ENCODE data around the gene NEDD9.

NEDD9 gene

DNA sequence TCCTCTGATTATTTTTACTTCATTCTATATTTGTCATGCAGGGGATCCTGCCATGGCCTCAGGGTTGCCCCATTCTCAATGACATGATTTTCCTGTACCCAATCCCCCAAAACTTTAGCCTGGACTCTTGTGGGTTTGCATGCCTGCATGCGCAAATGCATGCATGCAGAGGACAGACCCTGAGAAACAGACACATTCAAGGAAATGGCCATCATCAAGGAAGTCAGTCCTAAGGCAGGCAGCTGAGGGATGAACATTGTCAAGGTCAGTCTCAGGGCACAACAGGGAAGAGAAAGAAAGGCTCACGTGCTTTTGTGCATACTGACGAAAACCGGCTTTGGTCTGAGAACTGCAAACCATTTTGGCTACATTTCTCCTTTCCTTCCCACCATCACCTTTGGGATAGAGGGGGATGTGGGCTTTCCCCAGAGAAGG lies 13.1 kb downstream of the NEDD9 start:
- no peak for DNase-seq (ENCODE audit: extremely low read depth in 1 of 2, low read depth in 1 of 2)

DNA sequence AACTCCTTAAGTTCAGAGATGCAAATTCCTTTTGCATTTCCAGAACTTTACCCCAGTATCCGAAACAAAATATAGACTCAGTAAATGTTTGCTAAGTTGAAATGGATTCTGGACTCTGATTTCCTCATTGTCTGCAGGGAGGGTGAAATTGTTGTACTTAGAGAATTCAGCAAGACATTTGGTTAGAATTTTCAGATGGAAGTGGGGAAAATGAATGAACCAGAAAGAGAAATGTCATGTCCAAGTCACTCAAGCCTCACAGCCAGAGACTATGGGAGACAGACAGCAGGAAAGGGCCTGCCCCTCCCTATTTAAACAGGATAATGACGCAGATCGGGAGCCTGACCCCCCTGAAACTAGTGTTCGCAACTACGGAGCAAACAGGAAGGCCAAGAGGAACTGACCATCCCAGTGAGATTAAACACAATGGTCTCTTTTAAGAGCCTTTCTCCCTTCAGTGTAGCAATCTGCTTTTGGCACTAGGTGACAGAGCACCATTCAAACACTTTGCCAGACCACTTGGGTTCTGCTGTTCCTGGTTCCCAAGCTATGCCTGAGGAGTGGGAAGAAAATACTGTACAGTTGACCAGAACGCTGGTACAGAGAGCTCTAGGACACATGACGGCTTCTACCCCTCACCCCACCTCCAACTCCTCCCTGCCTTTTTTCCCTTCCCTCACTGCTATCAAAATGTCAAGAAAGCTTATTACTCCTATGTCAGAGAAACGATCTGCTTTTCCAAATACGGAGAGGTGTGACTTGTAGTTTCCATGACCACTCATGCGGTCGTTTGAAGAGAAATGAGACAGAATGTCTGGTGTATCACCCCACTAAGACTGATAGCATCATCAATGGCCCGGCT lies 13.7 kb downstream of the NEDD9 start:
- DNase-seq (ENCODE audit: extremely low read depth in 1 of 2, low read depth in 1 of 2), result no peak

DNA sequence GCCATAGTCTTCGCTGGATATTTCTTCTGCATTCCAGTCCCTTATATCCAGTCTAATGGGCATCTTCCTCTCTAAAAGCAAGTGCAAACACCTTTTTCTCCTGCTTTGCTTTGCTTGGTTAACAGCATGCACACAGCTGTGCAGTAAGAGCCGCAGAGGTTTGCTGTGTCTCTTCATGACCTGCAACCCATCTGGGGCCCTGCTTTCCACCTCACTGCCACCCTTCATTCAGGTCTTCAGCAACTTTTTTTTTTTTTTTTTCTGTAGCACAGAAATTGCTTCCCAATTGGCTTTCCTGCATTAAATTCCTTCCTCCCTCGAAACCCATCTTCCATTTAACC lies 14.4 kb downstream of the NEDD9 start:
- DNase-seq (ENCODE audit: extremely low read depth in 1 of 2, low read depth in 1 of 2), result no peak

DNA sequence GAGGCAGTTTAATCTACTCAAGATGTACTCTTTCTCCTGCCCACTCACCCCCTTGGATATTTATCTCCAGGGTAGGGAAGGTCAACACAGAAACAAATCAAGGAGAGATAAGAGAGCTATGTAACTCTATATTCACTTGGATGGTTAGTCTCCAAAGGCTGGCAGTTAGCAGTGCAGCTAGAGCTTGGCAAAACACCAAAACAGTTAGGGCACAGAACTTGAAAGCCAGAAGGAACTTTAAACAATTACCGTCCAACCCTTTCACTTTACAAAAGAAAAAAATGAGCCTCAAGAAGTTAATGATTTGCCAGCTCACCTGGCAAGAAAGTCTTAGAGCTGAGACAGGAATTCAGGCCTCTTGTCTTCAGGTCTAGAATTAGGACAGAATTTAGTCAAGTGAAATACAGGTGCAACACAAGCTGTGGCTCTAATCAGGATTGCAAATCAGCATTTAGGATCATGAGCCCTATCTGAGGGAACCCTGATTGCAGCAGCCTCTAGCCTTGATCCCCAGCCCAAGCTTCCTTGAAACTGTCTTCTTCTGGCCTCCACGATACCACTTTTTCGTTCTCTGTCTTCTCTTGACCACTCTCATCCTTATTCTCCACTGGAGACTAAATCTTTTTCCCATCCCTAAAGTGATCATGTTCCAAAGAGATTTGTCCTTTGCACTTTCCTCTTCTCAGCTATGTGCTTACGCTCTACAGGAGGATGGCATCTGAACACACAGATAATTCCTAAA lies 14.9 kb downstream of the NEDD9 start:
- no peak for DNase-seq (ENCODE audit: extremely low read depth in 1 of 2, low read depth in 1 of 2)

DNA sequence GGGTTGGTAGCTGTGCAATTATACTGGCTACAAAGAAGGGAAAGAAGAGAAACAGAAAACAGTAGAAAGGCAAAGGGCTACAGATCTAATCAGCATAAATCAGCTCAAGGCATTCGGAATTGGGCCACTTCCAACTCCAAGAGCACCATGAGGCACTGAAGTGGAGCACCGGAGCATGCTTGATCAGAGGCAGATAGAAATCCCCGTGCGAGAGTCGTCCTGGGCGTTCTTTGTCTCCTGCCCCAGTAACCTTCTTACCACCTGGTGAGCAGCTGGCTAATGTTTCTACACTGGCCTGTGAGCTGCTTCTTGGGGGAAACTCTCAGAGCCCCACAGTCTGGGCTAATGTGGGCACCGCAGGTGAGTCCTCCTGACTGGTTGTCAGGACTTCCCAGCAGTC lies 16.7 kb downstream of the NEDD9 start:
- no peak for DNase-seq (ENCODE audit: extremely low read depth in 1 of 2, low read depth in 1 of 2)

DNA sequence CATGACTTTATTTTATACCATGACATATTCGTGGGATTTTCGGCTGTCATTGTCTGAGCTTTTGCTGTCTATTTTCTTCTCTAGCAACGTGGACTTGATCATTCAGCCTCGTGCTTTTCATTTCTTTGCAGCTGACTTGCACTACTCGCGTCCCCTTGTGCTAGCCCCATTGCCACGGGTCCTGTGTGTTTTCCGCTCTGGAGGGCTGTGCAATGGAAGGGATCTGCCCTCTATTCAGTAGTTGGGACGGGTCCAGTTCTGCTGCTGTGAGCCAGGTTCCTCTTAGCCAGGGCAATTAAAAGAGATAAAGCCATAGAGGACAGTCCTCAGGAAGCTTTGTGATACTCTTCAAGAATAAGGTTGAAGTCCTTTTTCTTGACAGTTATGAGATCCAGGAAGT lies 17.6 kb downstream of the NEDD9 start:
- no peak for DNase-seq (ENCODE audit: extremely low read depth in 1 of 2, low read depth in 1 of 2)

DNA sequence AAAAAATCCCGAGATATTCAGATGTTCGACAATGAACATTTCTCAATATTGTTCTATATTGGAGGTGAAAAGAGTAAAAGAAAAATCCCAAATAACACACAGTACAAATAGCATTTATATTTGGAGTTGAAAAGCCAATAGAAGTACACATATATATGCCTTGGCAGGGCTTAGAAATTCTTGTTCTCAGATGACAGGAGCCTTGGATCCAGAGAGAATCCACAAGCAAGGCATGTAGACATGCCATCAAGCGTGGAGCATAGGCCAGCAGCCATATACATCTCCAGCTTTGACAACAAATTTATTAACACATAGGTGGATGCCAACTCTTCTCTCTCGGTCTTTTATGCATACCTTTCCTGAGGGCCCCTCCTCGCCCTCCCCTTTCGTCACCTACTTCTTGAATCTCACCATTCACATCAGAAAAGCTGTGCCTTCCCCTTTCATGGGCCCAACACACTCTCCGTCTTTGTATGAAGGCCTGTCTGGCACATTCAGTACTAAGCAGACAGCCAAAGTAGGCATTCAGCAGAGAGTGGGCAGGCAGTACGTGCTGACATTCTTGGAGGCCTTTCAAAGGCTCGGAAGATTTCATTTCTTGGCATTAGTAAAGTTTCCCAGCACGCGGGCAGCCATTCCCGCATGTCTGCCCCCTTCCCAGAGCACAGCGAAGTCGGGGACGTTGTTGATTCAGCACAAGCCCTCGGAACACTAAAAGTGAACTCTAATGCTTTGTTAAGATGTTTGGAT lies 18.2 kb downstream of the NEDD9 start:
- no peak for DNase-seq (ENCODE audit: extremely low read depth in 1 of 2, low read depth in 1 of 2)

DNA sequence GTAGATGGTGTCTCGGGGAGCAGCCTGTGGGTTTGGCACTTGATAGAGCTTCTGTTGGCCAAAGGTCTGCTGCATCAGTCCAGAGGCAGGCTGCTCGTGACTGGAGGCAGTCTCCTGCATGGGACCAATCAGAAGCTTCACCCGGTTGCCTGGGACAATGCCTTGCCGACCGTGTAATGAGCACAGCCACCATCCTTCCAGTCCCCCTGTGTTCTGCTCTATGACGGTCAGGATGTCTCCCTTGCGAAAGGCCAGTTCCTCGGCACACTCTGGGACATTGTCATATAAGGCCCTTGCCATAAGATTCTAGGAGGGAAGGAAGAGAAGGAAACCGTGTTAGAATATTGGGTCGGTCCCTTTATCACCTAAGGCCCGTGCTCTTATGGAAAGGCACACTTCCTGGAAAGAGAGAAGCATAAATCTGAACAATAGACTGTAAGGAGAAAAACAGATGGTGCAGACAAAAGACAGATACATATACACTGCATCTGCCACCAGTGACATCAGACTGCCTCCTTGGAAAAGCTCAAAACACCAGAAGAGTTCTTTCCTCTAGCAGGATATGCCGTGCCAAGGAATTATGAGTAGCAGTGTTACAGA lies 18.9 kb downstream of the NEDD9 start:
- no peak for DNase-seq (ENCODE audit: extremely low read depth in 1 of 2, low read depth in 1 of 2)

DNA sequence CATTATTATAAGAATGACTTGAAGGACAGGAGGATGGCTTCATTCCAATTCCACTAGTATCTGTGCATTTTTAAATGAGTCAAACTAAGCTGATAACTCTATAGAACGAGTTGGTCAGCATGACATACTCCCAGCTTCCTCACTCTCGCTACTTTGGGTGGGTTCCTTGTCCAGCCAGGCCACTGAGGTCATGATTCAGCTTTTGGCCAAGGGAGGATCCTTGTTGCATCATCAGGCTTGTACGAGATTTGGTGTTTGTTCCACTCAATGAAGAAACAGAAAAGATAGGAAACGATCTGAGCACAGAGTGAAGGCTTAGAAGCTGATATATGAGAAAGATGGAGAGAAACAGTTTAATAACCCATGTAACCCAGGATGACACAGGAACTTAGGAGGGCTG lies 19.8 kb downstream of the NEDD9 start:
- DNase-seq (ENCODE audit: extremely low read depth in 1 of 2, low read depth in 1 of 2), result no peak

DNA sequence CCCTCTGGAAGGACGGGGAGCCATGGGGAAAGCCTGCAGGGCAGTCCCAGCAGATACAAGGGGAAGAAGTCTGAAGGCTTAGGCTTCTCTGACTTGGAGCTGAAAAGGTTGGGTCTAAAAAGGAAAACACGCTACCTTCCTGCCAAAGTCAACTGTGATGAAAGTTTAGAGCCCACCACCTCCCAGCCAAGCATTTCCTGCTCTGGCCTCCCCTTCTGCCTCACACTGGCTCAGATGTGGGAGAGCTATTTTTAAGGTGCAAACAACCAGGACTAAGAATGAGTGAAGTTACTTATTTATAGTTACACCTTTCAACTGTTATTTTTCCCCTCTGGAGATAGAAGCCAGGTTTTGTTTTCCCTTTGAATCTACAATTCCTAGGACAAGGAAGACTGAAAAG lies 21.2 kb downstream of the NEDD9 start:
- DNase-seq (ENCODE audit: extremely low read depth in 1 of 2, low read depth in 1 of 2), result no peak

DNA sequence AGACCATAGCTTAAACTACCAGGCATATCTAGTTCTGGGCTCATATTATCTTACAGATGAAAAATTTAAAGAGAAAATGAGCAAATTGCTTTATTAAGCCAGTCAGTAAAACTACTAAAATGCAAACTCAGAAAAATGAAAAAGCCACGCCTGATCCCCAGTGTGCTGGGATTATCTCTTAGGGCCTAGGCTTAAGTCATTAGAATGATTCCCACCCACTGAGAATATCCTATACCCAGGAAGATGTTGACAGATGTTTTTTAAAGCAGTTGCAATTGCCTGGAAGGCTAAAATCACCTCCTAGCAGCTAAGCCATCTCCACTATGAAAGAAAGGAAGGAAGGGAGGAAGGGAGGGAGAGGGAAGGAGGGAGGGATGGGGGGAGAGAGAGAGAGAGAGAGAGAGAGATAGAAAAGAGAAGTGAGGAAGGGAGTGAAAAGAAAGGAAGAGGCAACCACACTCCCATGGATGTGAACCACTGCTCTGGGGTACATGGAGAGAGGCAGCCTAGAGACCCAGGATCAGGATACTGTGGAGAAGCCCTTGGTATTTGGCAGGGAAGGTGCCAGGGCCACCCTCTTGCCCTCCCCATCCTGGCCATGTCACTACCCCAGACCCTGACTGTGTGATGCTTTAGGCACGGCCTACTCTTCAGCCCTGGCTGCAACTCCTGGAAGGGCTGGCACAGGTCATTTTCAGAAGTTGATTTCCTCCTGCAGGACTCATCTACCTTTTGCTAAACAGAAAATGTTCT lies 21.9 kb downstream of the NEDD9 start:
- no peak for DNase-seq (ENCODE audit: extremely low read depth in 1 of 2, low read depth in 1 of 2)

DNA sequence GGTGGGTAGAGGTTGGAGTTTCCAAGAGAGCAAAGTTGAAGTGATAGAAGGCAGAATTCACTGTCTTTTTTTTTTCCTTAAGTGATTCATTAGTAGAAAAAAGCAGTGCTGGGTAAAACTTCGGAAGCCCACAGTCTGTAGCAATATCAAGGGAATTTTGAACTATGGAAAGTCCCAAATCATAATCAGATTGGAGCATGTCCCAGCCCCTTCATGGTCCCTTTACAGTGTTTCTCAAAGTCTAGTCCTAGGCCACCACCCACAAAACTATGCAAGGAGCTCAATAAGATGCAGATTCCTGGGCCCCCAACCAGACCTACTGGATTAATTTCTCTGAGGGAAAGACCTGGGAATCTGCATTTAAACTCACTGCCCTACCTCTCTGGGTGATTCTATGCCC lies 22.6 kb downstream of the NEDD9 start:
- DNase-seq (ENCODE audit: extremely low read depth in 1 of 2, low read depth in 1 of 2), result no peak

DNA sequence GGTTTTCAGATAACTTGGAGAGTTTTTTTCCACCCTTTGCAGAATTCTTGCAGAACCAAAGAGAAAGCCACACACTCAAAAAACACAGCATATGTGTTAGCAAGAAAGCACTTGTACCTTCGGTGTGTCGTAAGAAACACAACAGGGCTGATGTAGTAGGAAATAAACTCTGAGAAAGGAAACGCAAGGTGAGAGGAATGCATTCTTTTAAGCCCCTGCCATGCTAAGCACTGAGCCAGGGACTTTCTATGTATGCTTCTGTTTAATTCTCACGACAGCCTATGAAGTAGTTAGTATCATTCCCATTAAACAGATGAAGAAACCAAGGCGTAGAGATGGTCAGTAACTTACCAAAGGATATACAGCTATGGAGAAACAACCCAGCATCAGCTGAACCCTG lies 23.1 kb downstream of the NEDD9 start:
- no peak for DNase-seq (ENCODE audit: extremely low read depth in 1 of 2, low read depth in 1 of 2)

DNA sequence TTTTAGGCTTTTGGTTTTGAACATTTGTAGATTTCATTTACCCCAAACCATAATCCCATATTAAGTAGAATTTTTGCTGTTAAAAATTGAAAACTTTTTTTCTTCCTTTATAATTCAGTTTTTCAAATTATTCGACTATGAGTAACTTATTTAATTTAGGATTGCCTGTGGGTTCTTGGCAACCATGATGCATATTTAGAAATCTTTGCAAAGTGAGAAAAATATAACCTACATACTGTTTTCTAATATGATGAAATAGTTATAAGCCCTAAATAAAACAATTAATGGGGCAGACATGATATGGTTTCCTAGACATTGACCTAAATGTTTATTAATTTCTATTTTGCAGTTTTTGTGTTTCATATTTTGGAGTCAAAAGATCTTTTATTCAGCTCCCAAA lies 23.6 kb downstream of the NEDD9 start:
- DNase-seq (ENCODE audit: extremely low read depth in 1 of 2, low read depth in 1 of 2), result no peak

DNA sequence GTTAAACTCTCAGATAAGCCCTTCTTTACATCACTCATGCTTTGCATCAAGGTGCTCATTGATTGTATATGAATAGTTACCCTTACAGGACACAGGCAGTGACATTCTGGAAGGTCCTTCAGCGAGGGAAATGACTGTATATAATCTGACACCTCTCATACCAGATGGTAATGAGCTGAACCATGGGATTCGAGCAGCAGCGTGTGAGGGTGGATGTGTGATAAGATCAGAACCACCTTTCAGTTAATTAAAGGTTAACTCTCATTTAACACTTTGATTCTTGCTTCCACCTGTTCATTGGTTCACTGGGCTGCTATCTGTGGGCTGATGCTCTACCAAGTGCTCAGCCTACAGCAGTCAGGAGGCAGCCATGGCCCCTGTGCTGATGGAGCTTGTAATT lies 24.2 kb downstream of the NEDD9 start:
- no peak for DNase-seq (ENCODE audit: extremely low read depth in 1 of 2, low read depth in 1 of 2)

DNA sequence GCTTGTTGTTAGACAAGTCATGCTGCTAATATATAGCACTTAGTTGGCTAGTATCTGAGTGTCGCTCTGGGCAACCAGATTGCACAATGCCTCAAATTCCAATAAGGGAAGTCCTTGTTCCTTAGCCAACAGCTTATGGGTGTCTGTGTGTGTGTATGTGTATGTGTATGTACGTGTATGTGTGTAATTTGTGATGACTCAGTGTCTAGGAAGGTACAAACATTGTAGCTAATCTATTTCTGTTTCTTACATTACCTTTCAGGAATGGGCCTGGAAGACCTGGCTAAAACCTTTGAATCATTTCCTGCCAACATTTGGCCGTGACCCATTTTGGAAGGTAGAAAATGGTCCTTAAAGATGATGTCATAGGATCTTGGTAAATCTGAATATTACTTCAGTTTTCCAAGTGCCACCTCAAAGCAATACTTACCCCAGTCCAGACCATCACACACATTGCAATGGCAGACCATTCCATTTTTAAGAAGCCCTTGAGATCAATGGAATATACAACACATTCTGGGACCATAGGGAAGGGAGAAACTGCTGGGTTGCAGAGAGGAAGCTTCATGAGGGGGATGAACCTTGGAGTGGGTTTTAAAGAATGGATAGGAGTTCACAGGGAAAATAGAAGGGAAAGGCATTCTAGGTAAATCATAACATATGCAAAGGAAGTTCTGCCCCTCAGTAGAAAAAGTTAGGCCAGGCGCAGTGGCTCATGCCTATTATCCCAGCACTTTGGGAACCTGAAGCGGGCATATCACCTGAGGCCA lies 25.1 kb downstream of the NEDD9 start:
- DNase-seq (ENCODE audit: extremely low read depth in 1 of 2, low read depth in 1 of 2), result no peak

DNA sequence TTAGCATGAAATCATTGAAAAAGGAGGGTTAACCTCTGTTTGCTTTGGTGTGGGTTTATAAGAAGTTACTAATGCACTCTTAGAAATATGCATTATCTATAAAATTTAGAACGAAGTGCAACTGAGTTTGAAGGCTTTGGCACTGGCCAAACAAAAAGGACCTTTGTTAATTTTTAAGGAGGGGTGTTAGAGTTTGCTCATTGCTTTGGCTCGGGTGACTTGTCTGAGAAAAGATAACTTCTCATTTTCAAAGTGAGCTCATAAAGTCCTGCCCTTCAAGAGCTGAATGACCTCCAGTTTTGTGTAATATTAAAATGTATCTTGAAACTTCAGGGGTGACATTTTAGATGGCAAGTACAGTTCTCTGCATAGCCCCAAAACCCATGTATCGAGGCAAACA lies 25.9 kb downstream of the NEDD9 start:
- DNase-seq (ENCODE audit: extremely low read depth in 1 of 2, low read depth in 1 of 2), result no peak

DNA sequence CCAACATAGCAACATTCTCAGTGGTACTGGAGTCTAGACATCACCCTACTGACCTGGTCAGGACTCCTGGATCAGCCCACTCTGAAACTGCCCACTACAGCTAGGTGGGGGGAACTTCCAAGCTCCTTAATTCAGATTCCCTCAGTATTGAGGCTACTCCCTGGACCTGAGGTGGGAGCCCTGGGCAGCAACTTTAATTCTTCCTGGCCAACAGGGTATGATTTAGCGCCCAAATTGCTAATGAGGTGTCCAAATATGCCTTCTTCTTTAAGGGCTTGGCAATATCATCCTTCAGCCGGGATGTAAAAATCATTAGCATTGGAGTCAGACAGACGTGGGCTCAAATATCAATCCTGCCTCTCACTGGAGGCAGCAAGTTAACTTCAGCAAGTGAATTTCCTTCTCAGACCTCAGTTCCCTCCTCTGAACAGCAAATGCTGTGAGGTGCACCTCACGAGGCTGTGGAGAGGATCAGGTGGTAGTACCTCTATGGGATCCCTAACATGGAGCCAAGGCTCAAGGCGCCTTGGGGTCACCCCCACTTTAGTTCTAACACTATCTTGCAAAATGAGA lies 27.6 kb downstream of the NEDD9 start:
- DNase-seq (ENCODE audit: extremely low read depth in 1 of 2, low read depth in 1 of 2), result no peak

DNA sequence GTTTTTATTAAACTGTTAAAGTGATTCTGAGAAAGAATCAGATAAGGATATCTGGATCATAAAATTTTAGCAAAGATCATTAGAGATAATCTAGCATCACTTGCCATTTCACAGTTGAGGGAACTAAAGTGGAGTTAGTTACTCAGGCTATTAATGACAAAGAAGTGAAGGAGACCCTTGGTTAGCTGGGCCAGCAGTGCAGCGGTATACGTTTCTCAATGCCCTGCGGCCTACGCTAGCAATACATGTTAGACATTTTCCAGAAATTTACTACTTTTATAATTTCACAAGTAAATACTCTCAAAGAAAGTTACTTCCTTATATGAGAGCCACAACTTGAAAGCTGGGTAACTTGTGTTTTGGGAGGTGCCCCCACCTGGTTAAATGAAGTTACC lies 28.5 kb downstream of the NEDD9 start:
- no peak for DNase-seq (ENCODE audit: extremely low read depth in 1 of 2, low read depth in 1 of 2)

Data from stimulated activated CD8-positive, alpha-beta memory T cell treated with anti-CD3 and anti-CD28 coated beads, Interleukin-7, amount 100 ng/mL, for 48 hours (primary cell).